IMR-90 (cell line): ENCODE results near the gene CFAP92. TPM values are rescaled to one million over a fixed set of nuclear protein-coding genes. Genes with fewer than 3 reads are reported as not detected.

Experiments
- ATAC-seq: fragments of 200-7000 bp; cut with Tn5 transposase; 2 replicates; pipeline ENCODE4 v1.9.1; 2020; ENCODE audit warnings: low read depth, mild to moderate bottlenecking, moderate library complexity
- BruUV-seq: library from RNA; stranded (reverse); fragments of 400-500 nt; replicated peaks from 2 replicates; lab custom pipeline; 2021; lab: Mats Ljungman, UMichigan
- CTCF ChIA-PET: fragments of 300-600 bp; formaldehyde crosslinking; extraction: SDS; loops from one replicate; lab custom pipeline; 2021; ENCODE audit warnings: antibody characterized with exemption; lab: Yijun Ruan, JAX
- POLR2A ChIA-PET: fragments of 300-600 bp; sonication (Branson Sonifier 250); formaldehyde crosslinking; loops from one replicate; lab custom pipeline; 2022; ENCODE audit warnings: antibody characterized with exemption; ENCODE audit not compliant: unreplicated experiment; lab: Charles Lee
- DNase-seq: peaks from one replicate; pipeline ENCODE4 v3.0.0; 2013
- H2AFZ ChIP-seq: replicated peaks from 2 replicates; pipeline ENCODE3; 2013; ENCODE audit warnings: low read length, mild to moderate bottlenecking; ENCODE audit not compliant: poor library complexity
- H2AK5ac ChIP-seq: 2 replicates; pipeline ENCODE4 v1.6.1; 2013; ENCODE audit warnings: low read depth, low read length, inconsistent platforms
- H2AK9ac ChIP-seq: replicated peaks from 2 replicates; pipeline ENCODE3; 2013; ENCODE audit warnings: mild to moderate bottlenecking, low read depth, low read length, moderate library complexity; ENCODE audit not compliant: poor library complexity
- H2BK120ac ChIP-seq: 2 replicates; pipeline ENCODE4 v1.6.1; 2013; ENCODE audit warnings: low read depth, low read length, inconsistent platforms
- H2BK15ac ChIP-seq: 3 replicates; pipeline ENCODE4 v1.6.1; 2013; ENCODE audit warnings: low read depth, low read length, inconsistent platforms
- H2BK20ac ChIP-seq: 2 replicates; pipeline ENCODE4 v1.6.1; 2013; ENCODE audit warnings: low read depth, mild to moderate bottlenecking, inconsistent platforms, low read length, moderate library complexity
- H2BK5ac ChIP-seq: 2 replicates; pipeline ENCODE4 v1.6.1; 2013; ENCODE audit warnings: mild to moderate bottlenecking, low read depth, low read length, inconsistent platforms; ENCODE audit not compliant: poor library complexity, severe bottlenecking
- H3K14ac ChIP-seq: replicated peaks from 2 replicates; pipeline ENCODE4 v1.6.1; 2013; ENCODE audit warnings: low read depth, low read length, inconsistent platforms
- H3K18ac ChIP-seq: 2 replicates; pipeline ENCODE4 v1.6.1; 2013; ENCODE audit warnings: low read depth, low read length, control low read depth
- H3K23ac ChIP-seq: 2 replicates; pipeline ENCODE4 v1.6.1; 2013; ENCODE audit warnings: low read depth, low read length, inconsistent platforms
- H3K27ac ChIP-seq: 2 replicates; pipeline ENCODE4 v1.5.1; 2013; ENCODE audit warnings: mild to moderate bottlenecking, control low read depth, low read length; ENCODE audit not compliant: insufficient read depth
- H3K27me3 ChIP-seq: 2 replicates; pipeline ENCODE4 v1.6.1; 2013; ENCODE audit warnings: low read length; ENCODE audit not compliant: control insufficient read depth, insufficient read depth
- H3K36me3 ChIP-seq: 2 replicates; pipeline ENCODE4 v1.6.1; 2013; ENCODE audit warnings: low read length, mixed read lengths; ENCODE audit not compliant: control insufficient read depth, insufficient read depth
- H3K4ac ChIP-seq: 2 replicates; pipeline ENCODE4 v1.6.1; 2013; ENCODE audit warnings: low read depth, low read length, inconsistent platforms
- H3K4me1 ChIP-seq: 2 replicates; pipeline ENCODE4 v1.6.1; 2013; ENCODE audit warnings: low read length, mixed read lengths; ENCODE audit not compliant: control insufficient read depth, insufficient read depth
- H3K4me2 ChIP-seq: 2 replicates; pipeline ENCODE4 v1.6.1; 2013; ENCODE audit warnings: low read depth, mild to moderate bottlenecking, control low read depth, low read length, moderate library complexity
- H3K4me3 ChIP-seq: 2 replicates; pipeline ENCODE4 v1.5.1; 2013; ENCODE audit warnings: low read depth, mild to moderate bottlenecking, control low read depth, low read length, moderate library complexity; ENCODE audit not compliant: insufficient read depth
- H3K56ac ChIP-seq: 2 replicates; pipeline ENCODE4 v1.6.1; 2013; ENCODE audit warnings: low read length, inconsistent platforms; ENCODE audit not compliant: insufficient read depth; ENCODE audit errors: extremely low read depth
- H3K79me1 ChIP-seq, 2 experiments: 2 replicates each; pipeline ENCODE4 v1.6.1; 2013; ENCODE audit warnings: low read length in 2 of 2, inconsistent platforms in 1 of 2, low read depth in 1 of 2
- H3K9ac ChIP-seq: 2 replicates; pipeline ENCODE4 v1.6.1; 2013; ENCODE audit warnings: low read depth, low read length, control low read depth
- H3K9me1 ChIP-seq: 2 replicates; pipeline ENCODE4 v1.6.1; 2013; ENCODE audit warnings: low read length, inconsistent platforms; ENCODE audit not compliant: insufficient read depth
- H3K9me3 ChIP-seq: 2 replicates; pipeline ENCODE4 v1.6.1; 2013; ENCODE audit warnings: low read length; ENCODE audit not compliant: control insufficient read depth, insufficient read depth
- H4K20me1 ChIP-seq: 2 replicates; pipeline ENCODE4 v1.6.1; 2013; ENCODE audit warnings: low read length, inconsistent platforms; ENCODE audit not compliant: insufficient read depth
- H4K5ac ChIP-seq: 2 replicates; pipeline ENCODE4 v1.6.1; 2013; ENCODE audit warnings: mild to moderate bottlenecking, low read depth, low read length, control low read depth
- H4K8ac ChIP-seq, 2 experiments: 2 replicates each; pipeline ENCODE4 v1.6.1; 2013; ENCODE audit warnings: low read depth in 2 of 2, low read length in 2 of 2, control low read depth in 1 of 2, inconsistent platforms in 1 of 2
- H4K91ac ChIP-seq: 2 replicates; pipeline ENCODE4 v1.6.1; 2013; ENCODE audit warnings: low read depth, low read length, inconsistent platforms; ENCODE audit not compliant: insufficient read depth
- BHLHE40 ChIP-seq: fragments of 150-350 bp; IDR thresholded peaks from 2 replicates; pipeline ENCODE4 v1.6.1; 2016; ENCODE audit warnings: mild to moderate bottlenecking, low read depth, low read length
- CEBPB ChIP-seq: IDR thresholded peaks from 2 replicates; pipeline ENCODE4 v1.6.1; 2012; ENCODE audit warnings: low read depth, low read length, improper control_type of control experiment
- CHD1 ChIP-seq: IDR thresholded peaks from 2 replicates; pipeline ENCODE4 v1.6.1; 2012; ENCODE audit warnings: low read depth, low read length, improper control_type of control experiment
- FOS ChIP-seq: fragments of 150-350 bp; IDR thresholded peaks from 2 replicates; pipeline ENCODE4 v1.6.1; 2016; ENCODE audit warnings: low read depth, low read length
- MAFK ChIP-seq: IDR thresholded peaks from 2 replicates; pipeline ENCODE4 v1.6.1; 2012; ENCODE audit warnings: low read depth, low read length, improper control_type of control experiment
- MAZ ChIP-seq: IDR thresholded peaks from 2 replicates; pipeline ENCODE4 v1.6.1; 2012; ENCODE audit warnings: low read depth, mild to moderate bottlenecking, low read length, improper control_type of control experiment, moderate library complexity, borderline replicate concordance
- MXI1 ChIP-seq: IDR thresholded peaks from 2 replicates; pipeline ENCODE4 v1.6.1; 2012; ENCODE audit warnings: low read depth, mild to moderate bottlenecking, low read length, moderate library complexity, borderline replicate concordance
- NFE2L2 ChIP-seq: fragments of 150-350 bp; IDR thresholded peaks from 2 replicates; pipeline ENCODE4 v1.6.1; 2016; ENCODE audit warnings: low read depth, mild to moderate bottlenecking, low read length
- POLR2A ChIP-seq: IDR thresholded peaks from 2 replicates; pipeline ENCODE4 v1.6.1; 2012; ENCODE audit warnings: mild to moderate bottlenecking, low read depth, low read length
- RAD21 ChIP-seq: IDR thresholded peaks from 2 replicates; pipeline ENCODE4 v1.6.1; 2012; ENCODE audit warnings: low read length, improper control_type of control experiment
- RCOR1 ChIP-seq: IDR thresholded peaks from 2 replicates; pipeline ENCODE4 v1.6.1; 2012; ENCODE audit warnings: mild to moderate bottlenecking, low read length, improper control_type of control experiment; ENCODE audit not compliant: insufficient replicate concordance
- RFX5 ChIP-seq: IDR thresholded peaks from 2 replicates; pipeline ENCODE4 v1.8.0; 2012; ENCODE audit warnings: low read depth, mild to moderate bottlenecking, low read length, moderate library complexity
- SMC3 ChIP-seq: fragments of 150-350 bp; IDR thresholded peaks from 2 replicates; pipeline ENCODE4 v1.6.1; 2016; ENCODE audit warnings: low read depth, mild to moderate bottlenecking, antibody characterized with exemption, low read length, moderate library complexity
- WGBS, 2 experiments: methylation state at CpG; one replicate each; pipeline versions ENCODE4 v1.1.5 to v1.1.7; 2013; ENCODE audit warnings: missing lambda C conversion rate in 2 of 2; ENCODE audit not compliant: insufficient read length in 1 of 2; ENCODE audit errors: extremely low coverage in 2 of 2; 5-methylcytosine and 5-hydroxymethylcytosine counted together
- dilution Hi-C: fragments of 300-500 bp; cut with HindIII; formaldehyde crosslinking; loops from one replicate; pipeline ENCODE4 v1.14.3; 2018; ENCODE audit warnings: low sequenced_read_pairs; ENCODE audit not compliant: unreplicated experiment
- in situ Hi-C: fragments of 300-500 bp; cut with MboI; formaldehyde crosslinking; loops from 3 replicates; pipeline ENCODE4 v1.14.3; 2019; ENCODE audit warnings: low sequenced_read_pairs, inconsistent platforms, mixed read lengths
- intact Hi-C: fragments of 100-400 bp; cut with micrococcal nuclease; formaldehyde crosslinking; loops from 2 replicates; pipeline ENCODE4 v1.10.0; 2022
- polyA plus RNA-seq, 3 experiments: library from polyadenylated mRNA; depleted of rRNA; stranded (reverse); fragments of >200 nt; gene quantifications; 2 replicates each; pipeline ENCODE4 v1.2.3, GENCODE V29; 2012; ENCODE audit warnings: low replicate concordance in 1 of 3
- total RNA-seq: library from RNA; depleted of rRNA; stranded (reverse); fragments of >200 nt; gene quantifications from 2 replicates; pipeline ENCODE4 v1.2.3, GENCODE V29; 2012
- TF ChIP-seq, protein P1 (sequence below): conservative IDR thresholded peaks from 2 replicates; pipeline ENCODE4 v1.5.1; 2012; ENCODE audit warnings: mild to moderate bottlenecking, low read depth, low read length, improper control_type of control experiment
- TF ChIP-seq, protein P2 (sequence below): fragments of 150-350 bp; IDR thresholded peaks from 2 replicates; pipeline ENCODE4 v1.6.1; 2017; ENCODE audit warnings: mild to moderate bottlenecking, antibody characterized with exemption, low read length, low read depth
- TF ChIP-seq, protein P3 (sequence below): fragments of 150-350 bp; IDR thresholded peaks from 2 replicates; pipeline ENCODE4 v1.6.1; 2016; ENCODE audit warnings: low read depth, mild to moderate bottlenecking, low read length, moderate library complexity, borderline replicate concordance

The CFAP92 gene
- total and polyA plus RNA-seq, 2 of the 4 experiments (the other 2 are of a cell fraction) = not detected

DNA sequence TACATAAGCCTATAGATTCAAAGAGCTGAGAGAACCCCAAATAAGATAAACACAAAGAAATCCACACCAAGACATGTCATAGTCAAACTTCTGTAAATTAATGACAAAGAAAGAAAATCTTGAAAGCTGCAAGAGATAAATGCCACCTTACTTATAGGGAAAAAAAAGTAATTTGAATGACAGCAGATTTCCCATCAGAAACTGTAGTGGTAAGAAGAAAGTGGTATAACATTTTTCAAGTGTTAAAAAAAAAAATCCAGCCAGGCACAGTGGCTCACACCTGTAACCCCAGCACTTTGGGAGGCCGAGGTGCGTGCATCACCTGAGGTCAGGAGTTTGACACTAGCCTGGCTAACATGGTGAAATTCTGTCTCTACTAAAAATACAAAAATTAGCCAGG lies 37.4 kb downstream of the CFAP92 start:
- intact Hi-C loops = no loop called here
- no peak overlapping the region for H2AK9ac ChIP-seq
- peaks cover 14% of the 10 kb centered on the region for H3K27me3 ChIP-seq
- no peak overlapping the region for H2BK20ac ChIP-seq
- H3K4me2 ChIP-seq = no peak overlapping the region
- 60% methylated on average over 2 of the region's 2 CpGs; no CpG with 5 or more reads in 1 of the 2 experiments for WGBS, 2 experiments
- no peak overlapping the region for H3K56ac ChIP-seq
- peaks cover 4% of the 10 kb centered on the region for H3K9me3 ChIP-seq
- no peak overlapping the region for H2AK5ac ChIP-seq
- POLR2A ChIA-PET = no interaction called here
- H3K27ac ChIP-seq = no peak overlapping the region
- no peak overlapping the region for H4K8ac ChIP-seq
- no peak overlapping the region for H2BK120ac ChIP-seq
- CTCF ChIA-PET = no interaction called here
- no peaks in the 10 kb centered on the region for H3K4me1 ChIP-seq
- H3K14ac ChIP-seq = no peak overlapping the region
- TF ChIP-seq RCOR1 (no peak), CEBPB (no peak), MAFK (no peak), FOS (no peak), MAZ (no peak), RAD21 (no peak), CHD1 (no peak), MXI1 (no peak), NFE2L2 (no peak), POLR2A (no peak), SMC3 (no peak), BHLHE40 (no peak), RFX5 (no peak)
- TF ChIP-seq, protein P1, sequence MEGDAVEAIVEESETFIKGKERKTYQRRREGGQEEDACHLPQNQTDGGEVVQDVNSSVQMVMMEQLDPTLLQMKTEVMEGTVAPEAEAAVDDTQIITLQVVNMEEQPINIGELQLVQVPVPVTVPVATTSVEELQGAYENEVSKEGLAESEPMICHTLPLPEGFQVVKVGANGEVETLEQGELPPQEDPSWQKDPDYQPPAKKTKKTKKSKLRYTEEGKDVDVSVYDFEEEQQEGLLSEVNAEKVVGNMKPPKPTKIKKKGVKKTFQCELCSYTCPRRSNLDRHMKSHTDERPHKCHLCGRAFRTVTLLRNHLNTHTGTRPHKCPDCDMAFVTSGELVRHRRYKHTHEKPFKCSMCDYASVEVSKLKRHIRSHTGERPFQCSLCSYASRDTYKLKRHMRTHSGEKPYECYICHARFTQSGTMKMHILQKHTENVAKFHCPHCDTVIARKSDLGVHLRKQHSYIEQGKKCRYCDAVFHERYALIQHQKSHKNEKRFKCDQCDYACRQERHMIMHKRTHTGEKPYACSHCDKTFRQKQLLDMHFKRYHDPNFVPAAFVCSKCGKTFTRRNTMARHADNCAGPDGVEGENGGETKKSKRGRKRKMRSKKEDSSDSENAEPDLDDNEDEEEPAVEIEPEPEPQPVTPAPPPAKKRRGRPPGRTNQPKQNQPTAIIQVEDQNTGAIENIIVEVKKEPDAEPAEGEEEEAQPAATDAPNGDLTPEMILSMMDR = no peak
- TF ChIP-seq, protein P2, sequence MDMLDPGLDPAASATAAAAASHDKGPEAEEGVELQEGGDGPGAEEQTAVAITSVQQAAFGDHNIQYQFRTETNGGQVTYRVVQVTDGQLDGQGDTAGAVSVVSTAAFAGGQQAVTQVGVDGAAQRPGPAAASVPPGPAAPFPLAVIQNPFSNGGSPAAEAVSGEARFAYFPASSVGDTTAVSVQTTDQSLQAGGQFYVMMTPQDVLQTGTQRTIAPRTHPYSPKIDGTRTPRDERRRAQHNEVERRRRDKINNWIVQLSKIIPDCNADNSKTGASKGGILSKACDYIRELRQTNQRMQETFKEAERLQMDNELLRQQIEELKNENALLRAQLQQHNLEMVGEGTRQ = no peak
- TF ChIP-seq, protein P3, sequence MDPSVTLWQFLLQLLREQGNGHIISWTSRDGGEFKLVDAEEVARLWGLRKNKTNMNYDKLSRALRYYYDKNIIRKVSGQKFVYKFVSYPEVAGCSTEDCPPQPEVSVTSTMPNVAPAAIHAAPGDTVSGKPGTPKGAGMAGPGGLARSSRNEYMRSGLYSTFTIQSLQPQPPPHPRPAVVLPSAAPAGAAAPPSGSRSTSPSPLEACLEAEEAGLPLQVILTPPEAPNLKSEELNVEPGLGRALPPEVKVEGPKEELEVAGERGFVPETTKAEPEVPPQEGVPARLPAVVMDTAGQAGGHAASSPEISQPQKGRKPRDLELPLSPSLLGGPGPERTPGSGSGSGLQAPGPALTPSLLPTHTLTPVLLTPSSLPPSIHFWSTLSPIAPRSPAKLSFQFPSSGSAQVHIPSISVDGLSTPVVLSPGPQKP = no peak
- no TSS peak for BruUV-seq
- H4K20me1 ChIP-seq = no peaks in the 10 kb centered on the region
- no peak overlapping the region for H4K5ac ChIP-seq
- ATAC-seq (no peak), DNase-seq (no peak)
- H2BK15ac ChIP-seq = no peak overlapping the region
- dilution Hi-C loops = no loop called here
- H4K91ac ChIP-seq = no peak overlapping the region
- H3K79me1 ChIP-seq = no peaks in the 10 kb centered on the region
- no peak overlapping the region for H3K23ac ChIP-seq
- H2AFZ ChIP-seq = no peak overlapping the region
- no peak overlapping the region for H3K4ac ChIP-seq
- H3K9me1 ChIP-seq = no peaks in the 10 kb centered on the region
- in situ Hi-C loops = no loop called here
- no peak overlapping the region for H2BK5ac ChIP-seq
- no peak overlapping the region for H3K4me3 ChIP-seq
- no peak overlapping the region for H3K18ac ChIP-seq
- no peaks in the 10 kb centered on the region for H3K36me3 ChIP-seq
- no peak overlapping the region for H3K9ac ChIP-seq
